B cell (primary cell): ENCODE data around the gene PCSK1N. TPM values are rescaled to one million over a fixed set of nuclear protein-coding genes. Genes with fewer than 3 reads are reported as not detected.
"Not testable (repeated sequence)": the region's sequence is repeated elsewhere in the genome, so short reads cannot be mapped to it uniquely, and the experiment has no call there.

Experiments used
- ATAC-seq: fragments of 200-7000 bp; cut with Tn5 transposase; one replicate; pipeline ENCODE4 v1.10.0; 2021; ENCODE audit warnings: low read depth, mild to moderate bottlenecking, moderate number of reproducible peaks, moderate library complexity
- CTCF ChIA-PET: fragments of 350-600 bp; sonication (Branson Sonifier 250); formaldehyde crosslinking; loops from one replicate; lab custom pipeline; 2021; ENCODE audit warnings: antibody characterized with exemption, inconsistent platforms; lab: Charles Lee
- POLR2A ChIA-PET: fragments of 350-600 bp; sonication (Branson Sonifier 250); formaldehyde crosslinking; loops from one replicate; lab custom pipeline; 2021; ENCODE audit warnings: antibody characterized with exemption; lab: Charles Lee
- DNase-seq: peaks from one replicate; pipeline ENCODE4 v3.0.0; 2013
- H2AFZ ChIP-seq: 2 replicates; pipeline ENCODE4 v1.6.1; 2012; ENCODE audit warnings: mild to moderate bottlenecking, low read depth, low read length; ENCODE audit not compliant: insufficient read depth, poor library complexity, severe bottlenecking
- H3K27ac ChIP-seq, 2 donors: 1 replicate in 1 of 2; 2 replicates in 1 of 2; pipeline ENCODE4 v1.5.1; 2012 to 2013; ENCODE audit warnings: low read length in 2 of 2, mild to moderate bottlenecking in 2 of 2, moderate library complexity in 1 of 2
- H3K27me3 ChIP-seq, 4 experiments: fragments of 200-600 bp in 1 of 4; sonication (generic) in 1 of 4; replicated peaks in 1 of 4; 1 replicate in 2 of 4; 2 replicates in 2 of 4; pipeline versions ENCODE4 v1.6.1 to v1.7.0; 2013 to 2016; ENCODE audit warnings: low read length in 3 of 4, mild to moderate bottlenecking in 2 of 4, mixed read lengths in 1 of 4, moderate library complexity in 1 of 4; ENCODE audit not compliant: insufficient read depth in 4 of 4, control insufficient read depth in 3 of 4; ENCODE audit errors: control extremely low read depth in 1 of 4
- H3K36me3 ChIP-seq, 2 experiments: replicated peaks in 1 of 2; 1 replicate in 1 of 2; 2 replicates in 1 of 2; pipeline versions ENCODE4 v1.6.1 to v1.7.1; 2013; ENCODE audit warnings: low read length in 1 of 2; ENCODE audit not compliant: insufficient read depth in 2 of 2, control insufficient read depth in 1 of 2; ENCODE audit errors: control extremely low read depth in 1 of 2, extremely low read depth in 1 of 2
- H3K4me1 ChIP-seq, 2 donors: fragments of 200-600 bp in 1 of 2; sonication (generic) in 1 of 2; 1 replicate in 1 of 2; 2 replicates in 1 of 2; pipeline versions ENCODE4 v1.5.1 to v1.6.1; 2013 to 2017; ENCODE audit warnings: low read length in 2 of 2; ENCODE audit not compliant: control insufficient read depth in 2 of 2, insufficient read depth in 2 of 2
- H3K4me2 ChIP-seq: replicated peaks from 2 replicates; pipeline ENCODE3; 2012; ENCODE audit warnings: mild to moderate bottlenecking, low read depth, low read length; ENCODE audit not compliant: poor library complexity, severe bottlenecking
- H3K4me3 ChIP-seq, 5 experiments: fragments of 200-600 bp in 1 of 5; sonication (generic) in 1 of 5; 1 replicate in 3 of 5; 2 replicates in 2 of 5; pipeline versions ENCODE4 v1.5.1 to v1.7.0; 2011 to 2016; ENCODE audit warnings: low read length in 4 of 5, mild to moderate bottlenecking in 4 of 5, low read depth in 2 of 5, control low read depth in 1 of 5, moderate library complexity in 1 of 5; ENCODE audit not compliant: insufficient read depth in 1 of 5; ENCODE audit errors: control extremely low read depth in 1 of 5, extremely low read depth in 1 of 5
- H3K79me2 ChIP-seq: fragments of 200-600 bp; sonication (generic); one replicate; pipeline ENCODE4 v1.6.0; 2016; ENCODE audit warnings: low read length; ENCODE audit not compliant: control insufficient read depth, insufficient read depth
- H3K9ac ChIP-seq: fragments of 200-600 bp; sonication (generic); 2 replicates; pipeline ENCODE4 v1.6.1; 2017; ENCODE audit warnings: mild to moderate bottlenecking, low read length, moderate library complexity
- H3K9me3 ChIP-seq, 3 donors: one replicate each; pipeline versions ENCODE4 v1.6.1 to v1.7.1; 2013; ENCODE audit warnings: low read length in 2 of 3; ENCODE audit not compliant: control insufficient read depth in 2 of 3, insufficient read depth in 1 of 3; ENCODE audit errors: control extremely low read depth in 1 of 3
- H4K20me1 ChIP-seq: 2 replicates; pipeline ENCODE4 v1.6.0; 2012; ENCODE audit warnings: mild to moderate bottlenecking, low read length; ENCODE audit not compliant: insufficient read depth, control insufficient read depth, poor library complexity, severe bottlenecking
- H3K27ac Mint-ChIP-seq: one replicate; pipeline ENCODE4 v1.8.0; 2021; ENCODE audit warnings: mixed read lengths
- H3K27me3 Mint-ChIP-seq: one replicate; pipeline ENCODE4 v1.8.0; 2021; ENCODE audit warnings: mixed read lengths
- H3K4me1 Mint-ChIP-seq: one replicate; pipeline ENCODE4 v1.8.0; 2021; ENCODE audit warnings: mixed read lengths
- H3K4me3 Mint-ChIP-seq: one replicate; pipeline ENCODE4 v1.8.0; 2021; ENCODE audit warnings: mixed read lengths
- H3K9me3 Mint-ChIP-seq: one replicate; pipeline ENCODE4 v1.8.0; 2022; ENCODE audit warnings: mixed read lengths; ENCODE audit not compliant: insufficient read depth
- EZH2 ChIP-seq: IDR thresholded peaks from 2 replicates; pipeline ENCODE4 v1.6.1; 2012; ENCODE audit warnings: borderline replicate concordance, low read depth, mild to moderate bottlenecking, moderate library complexity, low read length; ENCODE audit not compliant: insufficient read depth, poor library complexity, severe bottlenecking
- WGBS: methylation state at CpG from one replicate; pipeline ENCODE4 v1.1.5; 2013; ENCODE audit warnings: missing lambda C conversion rate; ENCODE audit not compliant: insufficient coverage; 5-methylcytosine and 5-hydroxymethylcytosine counted together
- intact Hi-C: fragments of 100-400 bp; cut with micrococcal nuclease; formaldehyde crosslinking; loops from one replicate; pipeline ENCODE4 v1.10.0; 2022
- polyA plus RNA-seq: library from polyadenylated mRNA; depleted of rRNA; stranded (reverse); fragments of >200 nt; gene quantifications from 2 replicates; pipeline ENCODE4 v1.2.3, GENCODE V29; 2012
- total RNA-seq, 2 donors: library from RNA; stranded (reverse); fragments of 120-200 nt in 1 of 2; gene quantifications; 1 replicate in 1 of 2; 2 replicates in 1 of 2; pipeline versions ENCODE4 v1.2.3 to v1.2.4, GENCODE V29; 2013 to 2022
- TF ChIP-seq, protein P1 (sequence below): fragments of 200-600 bp; IDR thresholded peaks from one replicate; pipeline ENCODE4 v1.8.0; 2022; ENCODE audit warnings: antibody characterized with exemption, mild to moderate bottlenecking

Gene PCSK1N
- total and polyA plus RNA-seq, 2 donors (not counting 1 experiment from before 2014, with no cell fraction given) = 0.09 TPM; not detected in 1

- intact Hi-C loops = no loop called here
- Histone ChIP-seq H3K4me1 (peaks cover 0 to 6% of the 10 kb centered on the region in 2 donors), H3K4me3 (no peak overlapping the region), H3K4me2 (no peak overlapping the region), H3K9ac (no peak overlapping the region), H3K79me2 (no peaks in the 10 kb centered on the region), H2AFZ (no peak overlapping the region), H3K27me3 (peaks cover 0 to 9% (median 3%) of the 10 kb centered on the region in 4 experiments), H3K9me3 (peaks cover 0 to 11% (median 0%) of the 10 kb centered on the region in 3 donors), H3K36me3 (peaks cover 0 to 7% of the 10 kb centered on the region in 2 experiments), H4K20me1 (no peaks in the 10 kb centered on the region), H3K27ac (no peak overlapping the region)
- H3K9me3 Mint-ChIP-seq = no peaks in the 10 kb centered on the region
- ChIA-PET POLR2A (no interaction called here), CTCF (no interaction called here)
- TF ChIP-seq, protein P1, sequence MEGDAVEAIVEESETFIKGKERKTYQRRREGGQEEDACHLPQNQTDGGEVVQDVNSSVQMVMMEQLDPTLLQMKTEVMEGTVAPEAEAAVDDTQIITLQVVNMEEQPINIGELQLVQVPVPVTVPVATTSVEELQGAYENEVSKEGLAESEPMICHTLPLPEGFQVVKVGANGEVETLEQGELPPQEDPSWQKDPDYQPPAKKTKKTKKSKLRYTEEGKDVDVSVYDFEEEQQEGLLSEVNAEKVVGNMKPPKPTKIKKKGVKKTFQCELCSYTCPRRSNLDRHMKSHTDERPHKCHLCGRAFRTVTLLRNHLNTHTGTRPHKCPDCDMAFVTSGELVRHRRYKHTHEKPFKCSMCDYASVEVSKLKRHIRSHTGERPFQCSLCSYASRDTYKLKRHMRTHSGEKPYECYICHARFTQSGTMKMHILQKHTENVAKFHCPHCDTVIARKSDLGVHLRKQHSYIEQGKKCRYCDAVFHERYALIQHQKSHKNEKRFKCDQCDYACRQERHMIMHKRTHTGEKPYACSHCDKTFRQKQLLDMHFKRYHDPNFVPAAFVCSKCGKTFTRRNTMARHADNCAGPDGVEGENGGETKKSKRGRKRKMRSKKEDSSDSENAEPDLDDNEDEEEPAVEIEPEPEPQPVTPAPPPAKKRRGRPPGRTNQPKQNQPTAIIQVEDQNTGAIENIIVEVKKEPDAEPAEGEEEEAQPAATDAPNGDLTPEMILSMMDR = no peak
- no peak for TF ChIP-seq EZH2
- H3K27ac Mint-ChIP-seq = no peak overlapping the region
- ATAC-seq (no peak), DNase-seq (no peak)
- WGBS = no CpG with 5 or more reads among the region's 8 CpGs
- H3K4me3 Mint-ChIP-seq = no peak overlapping the region
- peaks cover 7% of the 10 kb centered on the region for H3K4me1 Mint-ChIP-seq
- peaks cover 12% of the 10 kb centered on the region for H3K27me3 Mint-ChIP-seq
Observed at GRCh38 chrX:48824066-48824465, 11.3 kb downstream of the PCSK1N start.

GRCh38 chrX:48823053-48823452, 12.4 kb downstream of the PCSK1N start:
- ChIA-PET POLR2A (no interaction called here), CTCF (no interaction called here)
- Histone ChIP-seq H2AFZ (no peak overlapping the region), H4K20me1 (no peaks in the 10 kb centered on the region), H3K27me3 (peaks cover 0 to 9% (median 3%) of the 10 kb centered on the region in 4 experiments), H3K79me2 (no peaks in the 10 kb centered on the region), H3K27ac (no peak overlapping the region), H3K4me2 (no peak overlapping the region), H3K4me1 (peaks cover 0 to 6% of the 10 kb centered on the region in 2 donors), H3K9me3 (peaks cover 0 to 11% (median 0%) of the 10 kb centered on the region in 3 donors), H3K9ac (no peak overlapping the region), H3K36me3 (peaks cover 0 to 7% of the 10 kb centered on the region in 2 experiments), H3K4me3 (no peak overlapping the region)
- TF ChIP-seq, protein P1 = no peak
- no peak for TF ChIP-seq EZH2
- no peak overlapping the region for H3K27ac Mint-ChIP-seq
- intact Hi-C loops = no loop called here
- WGBS = 92% methylated on average over 3 of the region's 6 CpGs
- no peaks in the 10 kb centered on the region for H3K9me3 Mint-ChIP-seq
- H3K27me3 Mint-ChIP-seq = peaks cover 6% of the 10 kb centered on the region
- peaks cover 7% of the 10 kb centered on the region for H3K4me1 Mint-ChIP-seq
- DNase-seq (no peak), ATAC-seq (no peak)
- H3K4me3 Mint-ChIP-seq = no peak overlapping the region

- ATAC-seq, H2AFZ ChIP-seq, DNase-seq, H3K4me3 ChIP-seq, intact Hi-C loops, POLR2A ChIA-PET, H3K4me1 ChIP-seq, H4K20me1 ChIP-seq, H3K9me3 ChIP-seq, H3K4me3 Mint-ChIP-seq, H3K27me3 ChIP-seq, H3K27ac Mint-ChIP-seq, H3K27ac ChIP-seq, H3K9me3 Mint-ChIP-seq, H3K4me2 ChIP-seq, H3K27me3 Mint-ChIP-seq, H3K79me2 ChIP-seq, H3K9ac ChIP-seq, H3K4me1 Mint-ChIP-seq, CTCF ChIA-PET: not testable (repeated sequence)
- peaks cover 0 to 11% of the 10 kb centered on the region in 2 experiments for H3K36me3 ChIP-seq
- whole genome bisulfite sequencing = 100% methylated on average over 2 of the region's 9 CpGs
Observed at GRCh38 chrX:48819394-48819793, 16.0 kb downstream of the PCSK1N start.
